HepG2 (cell line): ENCODE data around the gene CLDN19. TPM values are rescaled to one million over a fixed set of nuclear protein-coding genes. Genes with fewer than 3 reads are reported as not detected.
A peak's percentile ranks its signal among the peaks of the same experiment; 100 is the strongest.

Source experiments
- CERS6 ChIP-seq: sonication (generic); formaldehyde crosslinking; IDR thresholded peaks from 2 replicates; pipeline ENCODE4 v1.5.0; 2020; ENCODE audit warnings: missing genetic modification reagents
- DNMT3B ChIP-seq: conservative IDR thresholded peaks from 2 replicates; pipeline ENCODE4 v1.6.1; 2016; ENCODE audit warnings: missing biosample characterization, control low read depth
- FOXA1 ChIP-seq, 2 experiments: fragments of 450-650 bp in 1 of 2; sonication (generic) in 1 of 2; formaldehyde crosslinking in 1 of 2; IDR thresholded peaks; 2 replicates each; pipeline versions ENCODE4 v1.4.0 to v1.6.1; 2016 to 2020; ENCODE audit warnings: missing genetic modification reagents in 1 of 2
- GFI1 ChIP-seq: sonication (generic); formaldehyde crosslinking; IDR thresholded peaks from 2 replicates; pipeline ENCODE4 v1.5.0; 2020; ENCODE audit warnings: missing genetic modification reagents, mild to moderate bottlenecking, borderline replicate concordance
- IRF9 ChIP-seq: sonication (generic); formaldehyde crosslinking; IDR thresholded peaks from 2 replicates; pipeline ENCODE4 v1.8.0; 2022; ENCODE audit warnings: missing genetic modification reagents, mild to moderate bottlenecking, borderline replicate concordance
- KDM5B ChIP-seq: sonication (generic); formaldehyde crosslinking; IDR thresholded peaks from 2 replicates; pipeline ENCODE4 v1.4.0; 2020; ENCODE audit warnings: missing genetic modification reagents, mild to moderate bottlenecking, borderline replicate concordance
- MTA3 ChIP-seq: sonication (generic); formaldehyde crosslinking; IDR thresholded peaks from 2 replicates; pipeline ENCODE4 v1.4.0; 2020; ENCODE audit warnings: missing genetic modification reagents
- NFYB ChIP-seq: sonication (generic); formaldehyde crosslinking; IDR thresholded peaks from 2 replicates; pipeline ENCODE4 v1.4.0; 2020; ENCODE audit warnings: missing genetic modification reagents
- NR1H2 ChIP-seq: sonication (generic); formaldehyde crosslinking; IDR thresholded peaks from 2 replicates; pipeline ENCODE4 v1.8.1; 2022; ENCODE audit warnings: low read depth, missing genetic modification reagents, borderline replicate concordance
- NR2C2 ChIP-seq: sonication (generic); formaldehyde crosslinking; IDR thresholded peaks from 2 replicates; pipeline ENCODE4 v1.4.0; 2020; ENCODE audit warnings: missing genetic modification reagents, mild to moderate bottlenecking, moderate library complexity, borderline replicate concordance
- NR2F6 ChIP-seq, 2 experiments: IDR thresholded peaks; 2 replicates each; pipeline ENCODE4 v1.6.1; 2016; ENCODE audit warnings: antibody characterized with exemption in 1 of 2, mild to moderate bottlenecking in 1 of 2
- POLR2A ChIP-seq, 2 experiments: IDR thresholded peaks; 2 replicates each; pipeline ENCODE4 v1.6.1; 2011; ENCODE audit warnings: low read depth in 2 of 2, low read length in 2 of 2, mild to moderate bottlenecking in 1 of 2, moderate library complexity in 1 of 2; ENCODE audit not compliant: insufficient read depth in 1 of 2
- RFX5 ChIP-seq: IDR thresholded peaks from 2 replicates; pipeline ENCODE4 v1.6.1; 2011; ENCODE audit warnings: low read depth, low read length, improper control_type of control experiment
- SRSF1 ChIP-seq: fragments of 200-400 bp; formaldehyde crosslinking; optimal IDR thresholded peaks from 2 replicates; pipeline ENCODE3; 2017; ENCODE audit warnings: mild to moderate bottlenecking, low read depth, low read length, moderate library complexity
- TCF7L2 ChIP-seq: IDR thresholded peaks from 2 replicates; pipeline ENCODE4 v1.6.1; 2011; ENCODE audit warnings: mild to moderate bottlenecking, low read depth, low read length, moderate library complexity
- TEAD3 ChIP-seq: optimal IDR thresholded peaks from 2 replicates; pipeline ENCODE3; 2016; ENCODE audit warnings: borderline replicate concordance
- ZEB1 ChIP-seq: IDR thresholded peaks from 2 replicates; pipeline ENCODE4 v1.6.1; 2012; ENCODE audit warnings: mild to moderate bottlenecking, low read depth, inconsistent platforms; ENCODE audit not compliant: insufficient replicate concordance
- ZNF431 ChIP-seq: sonication (generic); formaldehyde crosslinking; IDR thresholded peaks from 2 replicates; pipeline ENCODE4 v1.9.0; 2022; ENCODE audit warnings: missing genetic modification reagents, low read depth, mild to moderate bottlenecking, borderline replicate concordance
- ZNF580 ChIP-seq: IDR thresholded peaks from 2 replicates; pipeline ENCODE4 v1.6.1; 2016; ENCODE audit warnings: low read depth, borderline replicate concordance
- ZSCAN25 ChIP-seq: sonication (generic); formaldehyde crosslinking; IDR thresholded peaks from 2 replicates; pipeline ENCODE4 v1.8.0; 2022; ENCODE audit warnings: mild to moderate bottlenecking, missing genetic modification reagents
- polyA plus RNA-seq, 8 experiments: library from polyadenylated mRNA; depleted of rRNA in 3 of 8; stranded (reverse) in 7 of 8; unstranded in 1 of 8; fragments of >200 nt; fragmentation: Illumina TruSeq in 4 of 8; extraction: Trizol in 4 of 8; gene quantifications; 2 replicates each; pipeline versions ENCODE4 v1.2.1 to v1.2.3, GENCODE V29; 2011 to 2016; ENCODE audit warnings: low read depth in 4 of 8, missing spikeins in 1 of 8, mixed read lengths in 1 of 8; ENCODE audit not compliant: insufficient read depth in 1 of 8
- total RNA-seq, 5 experiments: library from RNA; depleted of rRNA; stranded (reverse); fragments of >200 nt; fragmentation: Illumina TruSeq; extraction: Trizol; gene quantifications; 2 replicates each; pipeline ENCODE4 v1.2.3, GENCODE V29; 2016; ENCODE audit warnings: low read depth in 1 of 5
- TF ChIP-seq, protein P1 (sequence below): sonication (generic); formaldehyde crosslinking; IDR thresholded peaks from 2 replicates; pipeline ENCODE4 v1.5.1; 2020; ENCODE audit warnings: missing genetic modification reagents, mild to moderate bottlenecking, borderline replicate concordance
- TF ChIP-seq, protein P2 (sequence below): sonication (generic); formaldehyde crosslinking; IDR thresholded peaks from 2 replicates; pipeline ENCODE4 v1.4.0; 2020; ENCODE audit warnings: missing genetic modification reagents

Gene CLDN19
- total and polyA plus RNA-seq, 2 of the 13 experiments (the other 11 are each of a cell fraction or from before 2014, with no cell fraction given) = 5.0 to 7.6 TPM

DNA sequence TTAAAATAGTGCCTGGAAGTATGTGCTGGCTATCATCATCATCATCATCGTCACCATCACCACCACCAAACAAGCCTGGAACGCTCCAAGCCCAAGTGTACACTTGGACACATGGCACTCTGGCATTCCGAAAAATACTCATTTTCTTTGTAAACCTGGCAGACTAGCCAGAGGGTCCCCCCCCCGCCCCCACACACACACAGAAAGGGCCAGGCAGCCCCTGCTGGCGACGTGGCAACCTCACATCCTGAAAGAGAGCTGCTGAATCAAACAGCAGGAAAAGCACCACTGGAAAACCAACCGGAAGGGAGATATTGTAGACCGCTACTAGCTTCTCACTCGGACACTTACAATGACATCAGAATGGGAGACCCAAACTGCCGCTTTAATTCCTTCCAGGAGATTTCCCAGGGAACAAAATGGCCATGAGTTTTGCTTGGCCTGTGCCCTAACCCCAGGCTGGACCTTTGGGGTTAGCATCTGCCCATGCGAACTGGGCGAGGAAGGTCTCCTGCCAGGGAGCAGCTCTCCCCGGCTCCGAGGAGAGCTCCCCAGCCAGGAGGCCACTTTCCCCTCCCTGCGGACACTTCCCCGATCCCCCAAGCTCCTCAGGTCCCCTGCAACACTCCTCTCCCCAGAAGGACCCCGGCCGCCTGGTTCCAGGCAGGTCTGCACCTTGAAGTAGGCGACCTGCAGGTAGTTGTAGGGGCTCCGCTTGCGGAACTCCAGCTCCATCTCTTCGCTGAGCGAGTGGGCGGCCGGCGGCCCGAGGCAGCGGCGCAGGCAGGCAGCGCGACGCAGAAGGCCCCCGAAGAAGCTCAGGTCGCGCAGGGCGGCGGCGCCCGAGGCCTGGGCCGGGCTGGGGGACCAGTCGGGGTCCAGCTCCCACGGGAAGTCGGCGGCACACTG lies 26.1 kb upstream of the CLDN19 start (continued):
- TF ChIP-seq ZNF580 (CRISPR knock-in tag) (no peak), RFX5 (no peak), SRSF1 (no peak), POLR2A (IDR thresholded peaks at IDR 0.05; ENCODE audit: insufficient read depth in 1 of 2, low read depth in 2 of 2, low read length in 2 of 2) (0 out of 4 replicates have a peak, but pooled peaks of 1 of the 2 experiments have one; percentile 37), NR1H2 (no peak), NFYB (CRISPR knock-in tag) (no peak; the same call in 1 of the 2 replicates), KDM5B (0 out of 2 replicates have a peak, but pooled peaks have one; percentile 21), DNMT3B (CRISPR knock-in tag) (no peak), TEAD3 (CRISPR knock-in tag) (peak; percentile 35), IRF9 (CRISPR knock-in tag) (no peak), TCF7L2 (no peak), ZSCAN25 (CRISPR knock-in tag) (no peak; the same call in 1 of the 2 replicates), ZEB1 (no peak), GFI1 (CRISPR knock-in tag) (no peak), CERS6 (no peak), NR2C2 (CRISPR knock-in tag) (no peak), ZNF431 (CRISPR knock-in tag) (no peak), MTA3 (CRISPR knock-in tag) (no peak), NR2F6 (IDR thresholded peaks at IDR 0.05) (no peak), NR2F6 (CRISPR knock-in tag; IDR thresholded peaks at IDR 0.05) (no peak), FOXA1 (IDR thresholded peaks at IDR 0.05) (no peak), FOXA1 (CRISPR knock-in tag; IDR thresholded peaks at IDR 0.05) (0 out of 2 replicates have a peak, but pooled peaks have one; percentile 5)
- TF ChIP-seq, protein P1, sequence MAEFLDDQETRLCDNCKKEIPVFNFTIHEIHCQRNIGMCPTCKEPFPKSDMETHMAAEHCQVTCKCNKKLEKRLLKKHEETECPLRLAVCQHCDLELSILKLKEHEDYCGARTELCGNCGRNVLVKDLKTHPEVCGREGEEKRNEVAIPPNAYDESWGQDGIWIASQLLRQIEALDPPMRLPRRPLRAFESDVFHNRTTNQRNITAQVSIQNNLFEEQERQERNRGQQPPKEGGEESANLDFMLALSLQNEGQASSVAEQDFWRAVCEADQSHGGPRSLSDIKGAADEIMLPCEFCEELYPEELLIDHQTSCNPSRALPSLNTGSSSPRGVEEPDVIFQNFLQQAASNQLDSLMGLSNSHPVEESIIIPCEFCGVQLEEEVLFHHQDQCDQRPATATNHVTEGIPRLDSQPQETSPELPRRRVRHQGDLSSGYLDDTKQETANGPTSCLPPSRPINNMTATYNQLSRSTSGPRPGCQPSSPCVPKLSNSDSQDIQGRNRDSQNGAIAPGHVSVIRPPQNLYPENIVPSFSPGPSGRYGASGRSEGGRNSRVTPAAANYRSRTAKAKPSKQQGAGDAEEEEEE (CRISPR knock-in tag) = no peak
- TF ChIP-seq, protein P2, sequence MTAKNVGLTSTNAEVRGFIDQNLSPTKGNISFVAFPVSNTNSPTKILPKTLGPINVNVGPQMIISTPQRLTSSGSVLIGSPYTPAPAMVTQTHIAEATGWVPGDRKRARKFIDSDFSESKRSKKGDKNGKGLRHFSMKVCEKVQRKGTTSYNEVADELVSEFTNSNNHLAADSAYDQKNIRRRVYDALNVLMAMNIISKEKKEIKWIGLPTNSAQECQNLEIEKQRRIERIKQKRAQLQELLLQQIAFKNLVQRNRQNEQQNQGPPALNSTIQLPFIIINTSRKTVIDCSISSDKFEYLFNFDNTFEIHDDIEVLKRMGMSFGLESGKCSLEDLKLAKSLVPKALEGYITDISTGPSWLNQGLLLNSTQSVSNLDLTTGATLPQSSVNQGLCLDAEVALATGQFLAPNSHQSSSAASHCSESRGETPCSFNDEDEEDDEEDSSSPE = no peak
